Loucy (cell line): ENCODE results near the gene CRB3.
A peak's percentile ranks its signal among the peaks of the same experiment; 100 is the strongest.

Experiments
- CTCF ChIP-seq: fragments of 200-600 bp; sonication (generic); conservative IDR thresholded peaks from 2 replicates; pipeline ENCODE4 v1.5.1; 2014; ENCODE audit warnings: mild to moderate bottlenecking, antibody characterized with exemption, low read length
- EZH2phosphoT487 ChIP-seq: fragments of 200-600 bp; IDR thresholded peaks from 2 replicates; pipeline ENCODE4 v1.6.1; 2018; ENCODE audit warnings: antibody characterized with exemption, mild to moderate bottlenecking, moderate library complexity, borderline replicate concordance

DNA sequence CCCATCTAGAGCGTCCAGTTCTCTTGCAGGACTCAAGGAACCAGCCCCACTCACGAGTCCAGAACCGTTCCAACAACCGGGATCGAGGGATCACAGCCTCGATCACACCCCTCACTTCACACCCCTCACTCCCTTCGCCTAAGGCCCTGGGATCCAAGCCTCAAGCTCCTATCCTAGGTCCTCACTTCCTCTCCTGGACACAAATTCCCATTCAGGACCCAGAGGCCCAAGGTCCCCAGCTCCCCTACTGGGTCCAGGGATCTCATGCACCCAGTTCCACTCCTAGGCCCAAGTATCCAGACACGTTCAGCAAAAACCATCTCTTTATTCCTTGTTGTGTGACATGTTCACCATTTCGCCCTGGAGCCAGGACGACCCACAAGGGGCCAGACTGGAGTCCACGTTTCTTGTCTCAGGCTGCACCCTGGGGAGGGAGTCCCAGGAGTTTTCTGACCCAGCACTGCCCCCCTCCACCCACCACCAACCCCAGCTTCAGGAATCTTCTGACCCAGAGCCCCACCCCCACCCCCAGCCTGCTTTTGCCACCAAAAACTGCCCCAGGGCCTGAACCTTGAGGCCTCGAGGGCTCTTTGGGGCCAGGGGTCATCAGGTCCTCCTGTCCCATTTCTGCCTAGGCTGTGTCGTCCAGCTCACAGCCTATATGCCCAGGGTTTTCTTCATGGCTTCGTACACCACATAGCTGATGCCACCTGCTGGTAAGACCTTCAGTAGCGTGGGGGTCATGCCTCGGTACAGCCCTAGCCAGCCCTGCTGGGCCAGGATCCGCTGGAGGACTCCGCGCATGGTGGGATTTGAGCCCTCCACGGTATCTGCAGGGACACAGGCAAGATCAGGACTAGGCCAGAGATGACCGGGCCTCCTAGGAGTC lies 38.1 kb upstream of the CRB3 start:
- TF ChIP-seq CTCF (peak; percentile 73), EZH2phosphoT487 (no peak)
